Activated naive CD4-positive, alpha-beta T cell treated with anti-CD3 and anti-CD28 coated beads for 36 hours (primary cell): ENCODE measurements around the gene ITGA11. TPM values are rescaled to one million over a fixed set of nuclear protein-coding genes. Genes with fewer than 3 reads are reported as not detected.

Source experiments
- CTCF ChIA-PET: fragments of 350-600 bp; sonication (Branson Sonifier 250); formaldehyde crosslinking; loops from one replicate; lab custom pipeline; 2021; ENCODE audit warnings: antibody characterized with exemption; lab: Charles Lee
- DNase-seq: peaks from one replicate; pipeline ENCODE4 v3.0.0-alpha.2; 2020
- H3K27ac Mint-ChIP-seq: one replicate; pipeline ENCODE4 v1.8.0; 2021; ENCODE audit warnings: mild to moderate bottlenecking, mixed read lengths
- H3K27me3 Mint-ChIP-seq: one replicate; pipeline ENCODE4 v1.8.0; 2021; ENCODE audit warnings: low read depth, mixed read lengths
- H3K36me3 Mint-ChIP-seq: one replicate; pipeline ENCODE4 v1.8.0; 2021; ENCODE audit warnings: low read depth, mixed read lengths
- H3K4me1 Mint-ChIP-seq: one replicate; pipeline ENCODE4 v1.8.0; 2021; ENCODE audit warnings: low read depth, mixed read lengths
- H3K4me3 Mint-ChIP-seq: one replicate; pipeline ENCODE4 v1.8.0; 2021; ENCODE audit warnings: mild to moderate bottlenecking, moderate library complexity, mixed read lengths
- H3K9me3 Mint-ChIP-seq: one replicate; pipeline ENCODE4 v1.8.0; 2021; ENCODE audit warnings: mixed read lengths
- intact Hi-C: fragments of 100-400 bp; cut with micrococcal nuclease; formaldehyde crosslinking; loops from one replicate; pipeline ENCODE4 v1.15.1; 2023
- total RNA-seq, 2 experiments: library from RNA; stranded (reverse); gene quantifications; one replicate each; pipeline ENCODE4 v1.2.3, GENCODE V29; 2021

Gene ITGA11
- total RNA-seq, 2 experiments from 2014 or later: 0.02 to 0.12 TPM

GRCh38 chr15:68252925-68253534, 178.9 kb downstream of the ITGA11 start:
- no peak overlapping the region for H3K4me3 Mint-ChIP-seq
- no peak overlapping the region for H3K27ac Mint-ChIP-seq
- DNase-seq: peak; percentile 62
- intact Hi-C loops: loop anchor here (1.0 to 5.0 kb wide), 4 partner anchors 46 to 299 kb away; no protein-coding TSS in a partner anchor
- no peaks in the 10 kb centered on the region for H3K9me3 Mint-ChIP-seq
- CTCF ChIA-PET: interaction anchor here (0.6 to 7.6 kb wide), 27 partner anchors 9 to 372 kb away, joined by 3 to 84 read pairs (median 4); partner anchors contain the start of gene FEM1B
- peaks cover 3% of the 10 kb centered on the region for H3K27me3 Mint-ChIP-seq
- no peaks in the 10 kb centered on the region for H3K4me1 Mint-ChIP-seq
- H3K36me3 Mint-ChIP-seq: no peaks in the 10 kb centered on the region

- no peak overlapping the region for H3K4me3 Mint-ChIP-seq
Measured at GRCh38 chr15:68249058-68249713, 182.8 kb downstream of the ITGA11 start.

More at GRCh38 chr15:68249058-68249713, 182.8 kb downstream of the ITGA11 start:
- CTCF ChIA-PET: interaction anchor here (7.6 kb wide), 1 partner anchor 56 kb away, joined by 84 read pairs; no protein-coding TSS in a partner anchor
- Mint-ChIP-seq H3K27me3 (peaks cover 2% of the 10 kb centered on the region), H3K9me3 (peaks cover 4% of the 10 kb centered on the region), H3K27ac (no peak overlapping the region), H3K36me3 (peaks cover 2% of the 10 kb centered on the region), H3K4me1 (no peaks in the 10 kb centered on the region)
- intact Hi-C loops: no loop called here
- no peak for DNase-seq

Other genes with a start within 250 kb of the ITGA11 start
- 10 to 100 TPM in 1 of 2 experiments, 1 to 10 TPM in 1; 8.5 to 11.4 TPM for gene CALML4, start 226.8 kb downstream of the ITGA11 start, total RNA-seq
- 10 to 100 TPM; 30.5 to 34.2 TPM for gene CLN6, start 202.4 kb downstream of the ITGA11 start, total RNA-seq
- gene FEM1B, start 154.4 kb downstream of the ITGA11 start, total RNA-seq: 10 to 100 TPM; 30.3 to 34.2 TPM
- not detected for gene CORO2B, start 146.8 kb upstream of the ITGA11 start, total RNA-seq